ENCODE data around the gene KDM6B.

Gene KDM6B

GRCh38 chr17:7820231-7820630 is 13.8 kb upstream of the KDM6B start:
- H3K4me3 ChIP-seq (replicated peaks in 1 of 2; ENCODE audit: low read depth in 2 of 2, low read length in 2 of 2): no peak overlapping the region
- TF ChIP-seq CTCF (IDR thresholded peaks at IDR 0.05; ENCODE audit: low read depth, low read length): no peak
- DNase-seq (ENCODE audit: low read depth in 2 of 2): no peak

- TF ChIP-seq CTCF (IDR thresholded peaks at IDR 0.05; ENCODE audit: low read depth, low read length): no peak
- H3K4me3 ChIP-seq (replicated peaks in 1 of 2; ENCODE audit: low read depth in 2 of 2, low read length in 2 of 2): no peak overlapping the region
- no peak for DNase-seq (ENCODE audit: low read depth in 2 of 2)
These were observed 11.9 kb upstream of the KDM6B start for GRCh38 chr17:7822126-7822525.

- no peak for TF ChIP-seq CTCF (IDR thresholded peaks at IDR 0.05; ENCODE audit: low read depth, low read length)
- H3K4me3 ChIP-seq (replicated peaks in 1 of 2; ENCODE audit: low read depth in 2 of 2, low read length in 2 of 2): no peak overlapping the region
- no peak for DNase-seq (ENCODE audit: low read depth in 2 of 2)
These were observed 10.4 kb upstream of the KDM6B start for GRCh38 chr17:7823581-7824001.

- no peak overlapping the region for H3K4me3 ChIP-seq (replicated peaks in 1 of 2; ENCODE audit: low read depth in 2 of 2, low read length in 2 of 2)
- no peak for TF ChIP-seq CTCF (IDR thresholded peaks at IDR 0.05; ENCODE audit: low read depth, low read length)
- DNase-seq (ENCODE audit: low read depth in 2 of 2): no peak
These were observed 9.7 kb upstream of the KDM6B start for GRCh38 chr17:7824021-7824924.

GRCh38 chr17:7825206-7825990 is 8.6 kb upstream of the KDM6B start:
- peak; percentile 18 for TF ChIP-seq CTCF (IDR thresholded peaks at IDR 0.05; ENCODE audit: low read depth, low read length)
- no peak overlapping the region for H3K4me3 ChIP-seq (replicated peaks in 1 of 2; ENCODE audit: low read depth in 2 of 2, low read length in 2 of 2)
- peak; percentile 32 to 53 for DNase-seq (ENCODE audit: low read depth in 2 of 2)

GRCh38 chr17:7830616-7831015 is 3.4 kb upstream of the KDM6B start:
- no peak for DNase-seq (ENCODE audit: low read depth in 2 of 2)
- H3K4me3 ChIP-seq (replicated peaks in 1 of 2; ENCODE audit: low read depth in 2 of 2, low read length in 2 of 2): no peak overlapping the region
- no peak for TF ChIP-seq CTCF (IDR thresholded peaks at IDR 0.05; ENCODE audit: low read depth, low read length)

Data from cardiac fibroblast (primary cell).